HUDEP-2 (cell line): Measurements from ENCODE around the gene KCNA5.

Experiments
- DNase-seq, 76 experiments: peaks; one replicate each; lab custom pipeline; 2025; ENCODE audit not compliant: unreplicated experiment in 76 of 76; lab: John Stamatoyannopoulos, UW

KCNA5 gene

DNA sequence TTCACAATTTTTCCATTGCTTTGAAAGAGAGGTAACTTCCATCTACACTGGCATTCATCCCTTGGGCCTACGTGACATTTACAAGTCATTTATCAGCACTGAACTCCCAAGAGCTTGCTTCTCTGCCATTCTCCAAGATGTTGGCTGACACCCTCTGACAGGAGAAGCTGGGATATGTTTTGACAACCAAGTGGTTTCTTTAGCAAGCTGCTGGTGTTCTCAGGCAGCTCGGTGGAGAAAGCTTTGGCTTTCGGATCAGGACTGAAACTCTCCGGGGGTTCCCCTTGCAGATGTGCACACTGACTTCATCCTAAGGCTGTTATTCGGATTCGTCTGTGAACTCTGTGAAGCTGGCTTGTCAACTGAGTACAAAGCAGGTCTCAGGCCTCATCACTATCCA is 15.7 kb downstream of the KCNA5 start:
- no peak for DNase-seq

DNA sequence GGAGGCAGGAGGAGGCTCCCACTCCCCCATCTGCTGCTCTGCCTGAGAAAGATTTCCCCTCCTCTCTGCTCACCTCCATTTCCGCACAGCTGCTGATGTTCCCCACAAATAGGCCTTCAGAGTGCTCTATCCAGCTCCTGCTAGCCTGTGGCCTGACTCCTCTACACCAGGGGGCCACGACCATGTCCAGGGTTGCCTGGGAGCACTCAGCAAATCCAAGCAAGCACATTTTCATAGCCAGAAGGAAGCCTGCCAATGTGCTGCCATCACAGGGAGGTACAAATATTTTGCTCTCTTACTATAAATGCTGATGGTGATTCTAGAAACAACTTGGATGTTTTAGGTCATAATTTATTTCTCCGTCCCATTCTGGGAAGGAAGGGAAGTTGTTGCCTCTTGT is 17.3 kb downstream of the KCNA5 start:
- no peak for DNase-seq

- DNase-seq = no peak
Observed at GRCh38 chr12:5063149-5063548, 19.5 kb downstream of the KCNA5 start.

- no peak for DNase-seq
Observed at GRCh38 chr12:5064913-5065490, 21.3 kb downstream of the KCNA5 start.

DNA sequence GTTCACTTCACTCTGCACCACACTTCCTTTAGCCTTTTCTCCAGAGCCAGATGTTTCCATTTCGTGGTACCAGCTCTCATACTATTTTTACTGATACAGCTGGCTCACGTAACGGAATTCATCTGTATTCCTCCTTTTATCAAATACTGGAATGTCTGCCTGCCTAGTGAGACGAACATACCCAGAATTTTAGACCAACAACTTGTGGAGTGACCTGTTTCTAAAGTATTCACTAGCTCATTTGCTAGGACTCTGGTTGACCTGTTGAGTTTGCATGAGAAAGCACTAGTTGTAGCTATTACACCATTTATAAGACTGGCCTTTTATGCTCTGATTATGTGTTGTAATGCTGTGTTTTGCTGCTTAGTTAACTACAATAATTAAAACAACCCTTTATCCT is 22.6 kb downstream of the KCNA5 start:
- no peak for DNase-seq

GRCh38 chr12:5068126-5068525 is 24.4 kb downstream of the KCNA5 start:
- DNase-seq = no peak

GRCh38 chr12:5068619-5069018 is 24.9 kb downstream of the KCNA5 start:
- no peak for DNase-seq

- no peak for DNase-seq
Observed at GRCh38 chr12:5070090-5070489, 26.4 kb downstream of the KCNA5 start.

- DNase-seq = no peak
Observed at GRCh38 chr12:5071496-5071895, 27.8 kb downstream of the KCNA5 start.

GRCh38 chr12:5072311-5072710 is 28.6 kb downstream of the KCNA5 start:
- no peak for DNase-seq

DNA sequence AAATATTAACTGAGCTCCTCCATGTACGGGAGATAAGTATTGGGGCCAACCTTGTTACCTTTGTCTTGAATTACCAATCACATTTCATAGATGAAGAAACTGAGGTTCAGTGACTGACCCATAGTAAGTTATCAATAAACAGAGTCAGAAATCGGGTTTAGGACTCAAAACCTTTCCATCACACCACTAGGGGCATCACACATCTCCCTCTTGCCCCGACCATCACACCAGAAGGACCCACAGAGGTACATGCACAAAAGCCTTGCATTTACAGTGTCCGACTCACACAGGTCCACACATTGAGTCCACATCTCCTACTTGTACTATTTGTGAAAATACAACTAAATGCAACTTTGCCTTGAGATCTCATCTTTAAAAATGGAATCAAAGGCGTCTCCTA is 29.4 kb downstream of the KCNA5 start:
- DNase-seq = no peak

- no peak for DNase-seq
Observed at GRCh38 chr12:5073853-5074252, 30.2 kb downstream of the KCNA5 start.

DNA sequence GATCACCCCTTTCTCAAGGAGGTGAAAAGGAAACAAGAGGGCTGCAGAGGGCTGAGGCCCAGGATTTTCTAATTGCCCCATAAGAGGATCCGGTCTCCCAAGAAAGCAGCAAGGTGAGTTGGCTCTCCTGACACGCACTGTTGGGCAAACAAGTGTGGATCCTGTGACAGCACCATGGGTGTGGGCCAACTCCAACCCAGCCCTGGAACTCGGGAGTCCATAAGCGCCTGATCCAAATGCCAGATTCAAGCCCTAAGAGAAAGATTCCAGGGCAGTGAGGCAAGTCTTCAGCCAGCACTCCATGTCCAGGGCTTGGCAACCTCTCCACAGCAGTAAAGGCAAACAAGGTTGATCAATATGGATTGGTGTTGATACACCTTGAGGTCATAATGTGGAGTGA is 33.1 kb downstream of the KCNA5 start:
- DNase-seq = no peak

DNA sequence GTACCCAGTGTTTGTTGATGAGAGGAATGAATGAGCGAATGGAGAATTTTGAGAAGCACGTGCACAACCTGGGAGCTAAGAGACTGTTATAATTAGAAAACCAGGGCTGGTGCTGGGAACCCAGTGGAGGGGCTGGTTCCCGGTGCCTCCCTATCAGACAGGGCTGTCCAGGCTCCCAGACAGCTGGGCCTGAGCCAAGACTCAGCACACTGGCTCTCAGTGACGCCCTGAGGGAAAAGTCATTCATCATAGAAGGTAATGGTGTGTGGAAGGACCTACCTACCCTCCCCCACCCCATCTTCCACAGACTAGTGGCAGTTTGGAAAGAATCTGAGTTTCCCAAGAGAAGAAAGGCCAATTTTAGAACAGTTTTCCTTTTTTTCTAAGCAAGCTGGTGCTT is 34.7 kb downstream of the KCNA5 start:
- DNase-seq = peak in 1 of 76 experiments; percentile 2

GRCh38 chr12:5081016-5081415 is 37.3 kb downstream of the KCNA5 start:
- DNase-seq = no peak

GRCh38 chr12:5083955-5084849 is 40.5 kb downstream of the KCNA5 start:
- DNase-seq = peak in 16 of 76 experiments; percentile 1 to 38 (median 25)

GRCh38 chr12:5085896-5086295 is 42.2 kb downstream of the KCNA5 start:
- DNase-seq = no peak

- DNase-seq = no peak
Observed at GRCh38 chr12:5087831-5088554, 44.3 kb downstream of the KCNA5 start.

- no peak for DNase-seq
Observed at GRCh38 chr12:5088586-5089264, 45.0 kb downstream of the KCNA5 start.

GRCh38 chr12:5094551-5094950 is 50.9 kb downstream of the KCNA5 start:
- DNase-seq = no peak

DNA sequence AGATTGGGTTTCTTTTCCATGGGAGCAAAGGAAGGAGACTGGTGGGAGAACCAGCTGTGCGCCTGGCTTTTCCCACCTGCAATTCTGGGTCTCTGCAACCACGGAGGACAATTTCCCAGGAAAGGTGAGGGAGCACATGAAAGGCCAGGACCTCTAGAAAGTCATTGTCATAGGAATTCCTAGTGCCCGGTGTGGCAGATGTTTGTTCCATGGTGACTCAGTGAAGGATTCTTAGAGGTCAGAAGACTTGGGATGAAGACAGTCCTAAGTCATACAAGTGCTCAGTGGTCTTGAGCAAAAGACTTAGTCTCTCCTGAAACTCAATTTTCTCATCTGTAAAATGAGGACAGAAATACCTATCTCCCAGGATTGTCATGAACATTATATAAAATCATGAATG is 51.3 kb downstream of the KCNA5 start:
- no peak for DNase-seq
